K562 (cell line): Measurements from ENCODE around the gene ZNHIT2. TPM values are rescaled to one million over a fixed set of nuclear protein-coding genes. Genes with fewer than 3 reads are reported as not detected.
A peak's percentile ranks its signal among the peaks of the same experiment; 100 is the strongest.

Source experiments
- COPS2 ChIP-seq: fragments of 450-650 bp; conservative IDR thresholded peaks from 2 replicates; pipeline ENCODE4 v1.6.1; 2016; ENCODE audit warnings: mild to moderate bottlenecking, moderate library complexity
- ETV1 ChIP-seq: fragments of 450-650 bp; conservative IDR thresholded peaks from 2 replicates; pipeline ENCODE4 v1.6.1; 2016; ENCODE audit warnings: missing genetic modification characterization, control low read depth, low read depth, missing compliant biosample characterization
- LCOR ChIP-seq: sonication (generic); formaldehyde crosslinking; IDR thresholded peaks from 2 replicates; pipeline ENCODE4 v1.8.0; 2022; ENCODE audit warnings: mild to moderate bottlenecking, missing genetic modification reagents
- MCM3 ChIP-seq: fragments of 450-650 bp; IDR thresholded peaks from 2 replicates; pipeline ENCODE4 v1.6.1; 2016
- MCM7 ChIP-seq, 2 experiments: fragments of 450-650 bp; IDR thresholded peaks; 2 replicates each; pipeline ENCODE4 v1.6.1; 2016 to 2018
- MYNN ChIP-seq, 2 experiments: sonication (generic); formaldehyde crosslinking in 1 of 2; IDR thresholded peaks; 2 replicates each; pipeline versions ENCODE4 v1.5.0 to v1.6.1; 2016 to 2020; ENCODE audit warnings: antibody characterized with exemption in 1 of 2, missing genetic modification reagents in 1 of 2
- POU5F1 ChIP-seq: fragments of 150-350 bp; IDR thresholded peaks from 2 replicates; pipeline ENCODE4 v1.6.1; 2014; ENCODE audit warnings: borderline replicate concordance, low read length, low read depth, mild to moderate bottlenecking; ENCODE audit not compliant: partially characterized antibody
- PREB ChIP-seq: sonication (generic); formaldehyde crosslinking; IDR thresholded peaks from 2 replicates; pipeline ENCODE4 v1.8.1; 2023; ENCODE audit warnings: mild to moderate bottlenecking, missing genetic modification reagents
- REST ChIP-seq, 2 experiments: fragments of 450-650 bp; formaldehyde crosslinking in 1 of 2; IDR thresholded peaks; 2 replicates each; pipeline versions ENCODE4 v1.4.0 to v1.6.1; 2014 to 2020; ENCODE audit warnings: mild to moderate bottlenecking in 2 of 2, borderline replicate concordance in 1 of 2, low read depth in 1 of 2
- SIN3A ChIP-seq, 2 experiments: fragments of 150-350 bp in 1 of 2; IDR thresholded peaks; 2 replicates each; pipeline ENCODE4 v1.6.1; 2011 to 2016; ENCODE audit warnings: borderline replicate concordance in 2 of 2, low read depth in 2 of 2, low read length in 2 of 2, mild to moderate bottlenecking in 2 of 2, moderate library complexity in 2 of 2; ENCODE audit not compliant: control insufficient read depth in 1 of 2
- SMARCA5 ChIP-seq: fragments of 450-650 bp; IDR thresholded peaks from 2 replicates; pipeline ENCODE4 v1.6.1; 2016
- SNRNP70 ChIP-seq: fragments of 200-400 bp; formaldehyde crosslinking; optimal IDR thresholded peaks from 2 replicates; pipeline ENCODE3; 2017; ENCODE audit warnings: low read depth, low read length
- STAT5A ChIP-seq: IDR thresholded peaks from 2 replicates; pipeline ENCODE4 v1.6.1; 2012; ENCODE audit warnings: low read length, inconsistent platforms, borderline replicate concordance
- TFAP4 ChIP-seq: sonication (generic); formaldehyde crosslinking; IDR thresholded peaks from 2 replicates; pipeline ENCODE4 v1.8.0; 2022; ENCODE audit warnings: missing genetic modification reagents, mild to moderate bottlenecking, moderate library complexity, borderline replicate concordance
- ZBTB1 ChIP-seq: sonication (generic); formaldehyde crosslinking; IDR thresholded peaks from 2 replicates; pipeline ENCODE4 v1.8.1; 2023; ENCODE audit warnings: missing genetic modification reagents, low read depth, mild to moderate bottlenecking, borderline replicate concordance
- ZNF561 ChIP-seq: fragments of 450-650 bp; formaldehyde crosslinking; conservative IDR thresholded peaks from 2 replicates; pipeline ENCODE4 v1.4.0; 2020; ENCODE audit warnings: mild to moderate bottlenecking, moderate library complexity
- ZNF583 ChIP-seq: fragments of 250-450 bp; sonication (Bioruptor Pico); IDR thresholded peaks from 2 replicates; pipeline ENCODE4 v1.4.0; 2020
- polyA plus RNA-seq, 8 experiments: library from polyadenylated mRNA; depleted of rRNA in 4 of 8; stranded (reverse) in 5 of 8; unstranded in 3 of 8; fragments of >200 nt; fragmentation: Nextera tagmentation in 2 of 8; fragmentation: Illumina TruSeq in 1 of 8; extraction: Ambion mirVana in 2 of 8; extraction: Trizol in 1 of 8; gene quantifications; 2 replicates each; pipeline versions ENCODE4 v1.2.1 to v1.2.3, GENCODE V29; 2011 to 2014; ENCODE audit warnings: inconsistent platforms in 1 of 8, missing spikeins in 1 of 8
- total RNA-seq, 7 experiments: library from RNA; depleted of rRNA in 6 of 7; stranded (reverse); fragments of >200 nt in 6 of 7; fragmentation: Illumina TruSeq in 2 of 7; extraction: Trizol in 2 of 7; gene quantifications; 2 replicates each; pipeline versions ENCODE4 v1.2.1 to v1.2.3, GENCODE V29; 2011 to 2021; ENCODE audit warnings: low replicate concordance in 1 of 7

The ZNHIT2 gene
- total and polyA plus RNA-seq, 9 of the 15 experiments (the other 6 are each of a cell fraction or from before 2014, with no cell fraction given): 0.08 to 39.0 (median 2.5) TPM

GRCh38 chr11:65083134-65083833 lies 34.2 kb downstream of the ZNHIT2 start (continued):
- TF ChIP-seq REST (IDR thresholded peaks at IDR 0.05; ENCODE audit: borderline replicate concordance): 0 out of 2 replicates have a peak, but pooled peaks have one; percentile 3
- TF ChIP-seq REST (CRISPR knock-in tag; IDR thresholded peaks at IDR 0.05; ENCODE audit: low read depth): no peak
- no peak for TF ChIP-seq MCM3
- no peak for TF ChIP-seq MYNN (IDR thresholded peaks at IDR 0.05)
- TF ChIP-seq MYNN (CRISPR knock-in tag; IDR thresholded peaks at IDR 0.05): no peak
- TF ChIP-seq PREB (CRISPR knock-in tag): no peak
- TF ChIP-seq ZNF561 (CRISPR knock-in tag): no peak
- no peak for TF ChIP-seq STAT5A
- no peak for TF ChIP-seq ZBTB1 (CRISPR knock-in tag)
- TF ChIP-seq SNRNP70: no peak
- TF ChIP-seq ETV1 (tag): no peak
- TF ChIP-seq LCOR (CRISPR knock-in tag): no peak
- TF ChIP-seq ZNF583 (CRISPR knock-in tag): no peak
- no peak for TF ChIP-seq POU5F1
- TF ChIP-seq SMARCA5: no peak
- TF ChIP-seq COPS2: no peak
- no peak for TF ChIP-seq TFAP4 (CRISPR knock-in tag)
- no peak for TF ChIP-seq MCM7 (IDR thresholded peaks at IDR 0.05)
- 0 out of 4 replicates have a peak, but pooled peaks of 1 of the 2 experiments have one; percentile 10 for TF ChIP-seq SIN3A (IDR thresholded peaks at IDR 0.05; ENCODE audit: borderline replicate concordance in 2 of 2, control insufficient read depth in 1 of 2, low read depth in 2 of 2, low read length in 2 of 2)
